Neural crest cell (in vitro differentiated cells): ENCODE results near the gene GMDS. TPM values are rescaled to one million over a fixed set of nuclear protein-coding genes. Genes with fewer than 3 reads are reported as not detected.

Experiments used
- DNase-seq: peaks from one replicate; pipeline ENCODE4 v3.0.0; 2021; ENCODE audit warnings: low read depth, mixed read lengths, low spot score
- H3K27ac Mint-ChIP-seq: one replicate; pipeline ENCODE4 v1.8.0; 2021; ENCODE audit warnings: mild to moderate bottlenecking, mixed read lengths; ENCODE audit not compliant: unreplicated experiment
- H3K27me3 Mint-ChIP-seq: 2 replicates; pipeline ENCODE4 v1.8.0; 2021; ENCODE audit warnings: low read depth, mild to moderate bottlenecking, mixed read lengths
- H3K36me3 Mint-ChIP-seq: 2 replicates; pipeline ENCODE4 v1.8.0; 2021; ENCODE audit warnings: low read depth, mild to moderate bottlenecking, mixed read lengths
- H3K4me1 Mint-ChIP-seq: 2 replicates; pipeline ENCODE4 v1.8.0; 2021; ENCODE audit warnings: mixed read lengths
- H3K4me3 Mint-ChIP-seq: one replicate; pipeline ENCODE4 v1.8.0; 2021; ENCODE audit warnings: mild to moderate bottlenecking, mixed read lengths
- H3K9me3 Mint-ChIP-seq: 2 replicates; pipeline ENCODE4 v1.8.0; 2021; ENCODE audit warnings: mixed read lengths
- total RNA-seq: library from RNA; stranded (reverse); gene quantifications from 2 replicates; pipeline ENCODE4 v1.2.1, GENCODE V29; 2021
- TF ChIP-seq, protein P1 (sequence below): fragments of 200-600 bp; sonication (generic); conservative IDR thresholded peaks from 2 replicates; pipeline ENCODE4 v1.5.0; 2021; ENCODE audit warnings: antibody characterized with exemption, mild to moderate bottlenecking

Gene GMDS
- total RNA-seq, 1 donor from 2014 or later = 16.1 TPM

DNA sequence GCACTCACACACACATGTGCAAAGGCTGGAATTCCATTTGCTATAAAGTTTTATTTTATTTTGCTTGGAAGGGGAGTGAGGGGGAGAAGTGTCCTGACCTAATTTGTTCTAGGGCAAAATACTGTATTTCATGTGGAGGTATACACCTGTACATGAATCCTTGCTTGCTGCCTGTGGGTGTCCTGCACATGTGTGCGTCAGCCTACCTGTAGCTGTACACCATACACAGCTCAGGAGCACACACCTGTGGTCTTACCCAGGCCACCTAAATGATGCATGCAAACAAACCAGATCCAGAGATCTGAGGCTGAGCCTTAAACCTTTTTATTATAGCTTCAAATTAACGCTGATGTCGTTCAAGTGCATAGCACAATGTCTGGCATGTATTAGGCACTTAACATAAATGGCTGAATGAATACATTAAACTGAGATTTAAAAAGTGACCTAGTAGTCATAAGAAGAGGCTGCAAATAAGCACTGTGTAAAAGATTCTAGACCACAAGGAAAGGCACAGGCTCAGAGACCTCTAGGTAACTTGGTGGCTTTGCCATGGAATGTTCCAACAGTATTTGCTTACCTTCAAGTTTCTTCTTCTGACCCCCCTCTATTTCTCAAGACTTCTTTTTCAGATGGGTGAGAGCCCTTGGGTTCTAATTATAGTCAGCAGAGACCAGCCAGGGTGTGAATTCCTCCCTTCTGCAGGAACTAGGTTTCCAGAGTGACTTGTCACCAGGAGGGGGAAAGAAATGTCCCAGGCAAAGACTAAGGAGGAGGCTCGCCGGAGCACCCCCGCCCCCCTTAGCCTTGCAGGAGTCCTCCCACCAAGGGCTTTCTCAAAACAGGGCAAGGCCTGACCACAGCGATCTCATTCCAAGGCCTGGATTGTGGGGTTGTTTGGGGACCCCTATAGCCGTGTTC, 622.3 kb downstream of the GMDS start:
- no peak for DNase-seq
- Mint-ChIP-seq H3K4me1 (peaks cover 19% of the 10 kb centered on the region), H3K36me3 (no peaks in the 10 kb centered on the region), H3K27me3 (peaks cover 97% of the 10 kb centered on the region), H3K9me3 (no peaks in the 10 kb centered on the region), H3K4me3 (peak overlapping the region; percentile 72), H3K27ac (no peak overlapping the region)
- TF ChIP-seq, protein P1, sequence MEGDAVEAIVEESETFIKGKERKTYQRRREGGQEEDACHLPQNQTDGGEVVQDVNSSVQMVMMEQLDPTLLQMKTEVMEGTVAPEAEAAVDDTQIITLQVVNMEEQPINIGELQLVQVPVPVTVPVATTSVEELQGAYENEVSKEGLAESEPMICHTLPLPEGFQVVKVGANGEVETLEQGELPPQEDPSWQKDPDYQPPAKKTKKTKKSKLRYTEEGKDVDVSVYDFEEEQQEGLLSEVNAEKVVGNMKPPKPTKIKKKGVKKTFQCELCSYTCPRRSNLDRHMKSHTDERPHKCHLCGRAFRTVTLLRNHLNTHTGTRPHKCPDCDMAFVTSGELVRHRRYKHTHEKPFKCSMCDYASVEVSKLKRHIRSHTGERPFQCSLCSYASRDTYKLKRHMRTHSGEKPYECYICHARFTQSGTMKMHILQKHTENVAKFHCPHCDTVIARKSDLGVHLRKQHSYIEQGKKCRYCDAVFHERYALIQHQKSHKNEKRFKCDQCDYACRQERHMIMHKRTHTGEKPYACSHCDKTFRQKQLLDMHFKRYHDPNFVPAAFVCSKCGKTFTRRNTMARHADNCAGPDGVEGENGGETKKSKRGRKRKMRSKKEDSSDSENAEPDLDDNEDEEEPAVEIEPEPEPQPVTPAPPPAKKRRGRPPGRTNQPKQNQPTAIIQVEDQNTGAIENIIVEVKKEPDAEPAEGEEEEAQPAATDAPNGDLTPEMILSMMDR = no peak

DNA sequence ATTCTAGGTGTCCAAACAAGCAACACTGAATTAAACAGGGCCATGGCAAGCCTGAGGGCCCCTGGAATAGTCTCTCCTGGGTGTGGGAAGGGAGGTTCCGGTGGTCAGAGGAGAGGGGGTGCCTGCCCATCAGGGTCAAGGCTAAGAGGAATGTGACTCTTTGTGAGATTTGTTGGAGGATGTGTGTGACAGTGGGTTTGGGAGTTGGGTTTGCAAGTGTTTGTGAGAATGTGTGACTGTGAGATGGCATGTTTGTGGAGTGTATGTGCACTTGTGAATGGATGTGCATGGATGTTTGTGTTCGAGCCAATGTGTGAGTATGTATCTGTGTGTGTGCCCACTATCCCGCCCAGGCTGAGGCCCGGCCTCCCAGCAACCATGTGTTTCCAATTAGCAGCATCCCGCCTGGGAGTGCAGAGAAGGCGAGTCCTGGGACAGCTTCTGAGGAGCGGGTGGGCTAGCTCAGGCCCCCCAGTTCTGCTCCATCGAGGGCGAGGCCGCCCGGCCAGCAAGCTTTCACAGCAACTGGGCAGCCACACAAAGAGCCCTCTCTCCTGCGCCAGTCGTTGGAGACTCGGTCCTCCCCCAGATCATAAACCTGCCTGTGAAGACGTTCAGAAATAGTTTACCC, 623.1 kb downstream of the GMDS start:
- DNase-seq = no peak
- H3K27me3 Mint-ChIP-seq = peaks cover 97% of the 10 kb centered on the region
- H3K36me3 Mint-ChIP-seq = no peaks in the 10 kb centered on the region
- TF ChIP-seq, protein P1 = no peak
- no peaks in the 10 kb centered on the region for H3K9me3 Mint-ChIP-seq
- H3K4me1 Mint-ChIP-seq = peaks cover 20% of the 10 kb centered on the region
- H3K27ac Mint-ChIP-seq = no peak overlapping the region
- peak overlapping the region; percentile 50 for H3K4me3 Mint-ChIP-seq

DNA sequence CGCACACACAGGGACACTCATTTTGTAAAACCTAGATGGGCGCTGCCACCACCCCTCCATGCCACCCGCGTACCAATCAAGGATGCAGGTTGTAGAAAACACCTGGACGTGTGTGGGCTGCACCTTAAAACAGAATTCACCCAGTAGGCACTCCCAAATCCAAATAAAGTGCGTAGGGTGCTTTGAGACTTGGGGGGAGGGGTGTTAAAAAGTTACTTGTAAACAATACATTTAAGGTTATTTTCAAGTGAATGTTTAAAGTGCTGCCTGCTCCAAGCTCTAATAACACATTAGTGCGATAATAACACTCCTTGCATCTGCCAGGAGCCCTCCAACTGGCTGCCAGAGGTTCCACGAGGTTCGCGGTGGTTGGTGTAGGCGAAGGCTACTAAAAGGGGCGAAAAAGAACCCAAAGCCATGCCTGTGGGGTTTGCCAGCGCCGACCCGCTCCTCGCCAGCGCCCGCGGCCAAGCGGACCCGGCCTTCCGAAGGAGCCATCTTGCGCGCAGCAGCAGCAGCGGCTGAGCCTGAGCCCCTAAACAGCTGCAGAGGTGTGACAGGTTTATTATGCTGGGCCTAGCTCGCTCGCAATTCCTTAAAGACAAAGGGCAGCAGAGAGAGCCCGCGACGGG, 624.2 kb downstream of the GMDS start:
- DNase-seq = no peak
- TF ChIP-seq, protein P1 = no peak
- Mint-ChIP-seq H3K4me1 (peaks cover 26% of the 10 kb centered on the region), H3K27me3 (peaks cover 97% of the 10 kb centered on the region), H3K27ac (no peak overlapping the region), H3K36me3 (no peaks in the 10 kb centered on the region), H3K4me3 (peak overlapping the region; percentile 47), H3K9me3 (no peaks in the 10 kb centered on the region)

DNA sequence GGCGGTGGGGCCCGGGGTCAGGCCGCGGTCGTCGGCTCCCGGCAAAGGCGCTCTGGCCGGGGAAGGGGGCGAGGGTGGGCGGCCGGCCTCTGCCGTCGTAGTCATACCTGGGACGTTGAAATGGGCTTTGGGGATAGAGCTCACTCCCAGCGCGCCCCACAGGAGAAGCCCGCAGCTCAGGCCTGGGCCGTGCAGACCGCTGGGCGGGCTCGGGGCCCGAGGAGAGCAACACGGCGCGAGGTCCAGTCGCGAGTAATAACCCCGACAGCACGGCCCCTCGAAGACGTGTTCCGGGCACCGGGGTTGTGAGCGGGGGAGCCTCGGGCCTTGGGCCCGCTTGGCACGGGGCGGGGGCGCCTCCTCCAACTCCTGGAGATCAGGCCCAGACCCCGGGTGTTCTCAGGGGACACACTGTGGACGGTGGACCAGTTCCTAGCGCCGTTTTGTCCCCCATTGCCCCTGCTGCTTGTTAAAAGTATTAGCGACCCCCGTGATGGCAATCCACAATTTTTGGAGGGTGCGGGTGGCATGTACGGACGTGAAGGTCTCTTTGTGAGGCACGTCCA, 624.8 kb downstream of the GMDS start:
- no peak for DNase-seq
- Mint-ChIP-seq H3K9me3 (no peaks in the 10 kb centered on the region), H3K36me3 (no peaks in the 10 kb centered on the region), H3K4me1 (peaks cover 29% of the 10 kb centered on the region), H3K4me3 (no peak overlapping the region), H3K27ac (no peak overlapping the region), H3K27me3 (peaks cover 97% of the 10 kb centered on the region)
- TF ChIP-seq, protein P1 = no peak
